ENCODE data around the gene GRIN2C. TPM values are rescaled to one million over a fixed set of nuclear protein-coding genes. Genes with fewer than 3 reads are reported as not detected.
"Not testable (repeated sequence)": the region's sequence is repeated elsewhere in the genome, so short reads cannot be mapped to it uniquely, and the experiment has no call there.

The GRIN2C gene
- total RNA-seq, 6 experiments from 2014 or later: 0.05 to 0.07 TPM; not detected in 4

DNA sequence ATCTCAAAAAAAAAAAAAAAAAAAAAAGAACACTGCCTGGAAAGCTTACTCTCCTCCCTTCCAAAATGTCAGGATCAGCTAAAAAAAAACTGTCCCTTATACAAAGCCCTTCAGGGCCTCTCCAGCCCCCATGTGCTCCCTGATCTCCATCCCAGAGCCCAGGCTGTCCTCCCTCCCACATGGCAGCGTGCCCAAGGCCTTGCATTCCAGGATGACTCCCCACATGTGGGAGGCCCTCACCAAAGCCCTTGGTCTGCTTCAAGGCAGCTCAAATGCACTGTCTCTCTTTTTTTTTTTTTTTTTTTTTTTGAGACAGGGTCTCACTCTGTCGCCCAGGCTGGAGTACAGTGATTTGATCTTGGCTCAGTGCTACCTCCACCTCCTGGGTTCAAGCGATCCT lies 10.8 kb upstream of the GRIN2C start:
- Mint-ChIP-seq H3K4me3 (peak overlapping the region; percentile 98), H3K27ac (peak overlapping the region; percentile 36; the same call in 1 of the 2 replicates), H3K36me3 (ENCODE audit: low read depth) (peaks cover 11% of the 10 kb centered on the region; the same call in 1 of the 2 replicates), H3K4me1 (ENCODE audit: low read depth) (peaks cover 38% of the 10 kb centered on the region), H3K27me3 (ENCODE audit: insufficient read depth) (peaks cover 2% of the 10 kb centered on the region; the same call in 1 of the 2 replicates), H3K9me3 (no peaks in the 10 kb centered on the region)
- peak; percentile 52 for DNase-seq
- TF ChIP-seq CTCF (IDR thresholded peaks at IDR 0.05): no peak

DNA sequence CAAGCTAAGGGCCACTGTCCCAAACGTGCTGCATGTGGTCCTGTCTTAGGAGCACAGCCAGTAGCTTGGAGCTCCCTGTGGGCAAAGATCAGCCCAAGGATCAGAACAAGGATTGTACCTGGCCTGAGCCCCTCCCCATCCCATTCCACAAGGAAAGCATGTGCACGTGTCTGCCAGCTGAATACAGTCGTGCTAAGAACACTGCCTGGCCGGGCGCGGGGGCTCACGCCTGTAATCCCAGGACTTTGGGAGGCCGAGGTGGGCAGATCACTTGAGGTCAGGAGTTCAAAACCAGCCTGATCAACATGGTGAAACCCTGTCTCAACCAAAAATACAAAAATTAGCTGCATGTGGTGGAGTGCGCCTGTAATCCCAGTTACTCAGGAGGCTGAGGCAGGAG lies 10.3 kb upstream of the GRIN2C start:
- H3K9me3 Mint-ChIP-seq; DNase-seq; H3K4me3 Mint-ChIP-seq; H3K27me3 Mint-ChIP-seq (ENCODE audit: insufficient read depth); H3K27ac Mint-ChIP-seq: not testable (repeated sequence)
- Mint-ChIP-seq H3K36me3 (ENCODE audit: low read depth) (peaks cover 13% of the 10 kb centered on the region), H3K4me1 (ENCODE audit: low read depth) (peaks cover 42% of the 10 kb centered on the region)

DNA sequence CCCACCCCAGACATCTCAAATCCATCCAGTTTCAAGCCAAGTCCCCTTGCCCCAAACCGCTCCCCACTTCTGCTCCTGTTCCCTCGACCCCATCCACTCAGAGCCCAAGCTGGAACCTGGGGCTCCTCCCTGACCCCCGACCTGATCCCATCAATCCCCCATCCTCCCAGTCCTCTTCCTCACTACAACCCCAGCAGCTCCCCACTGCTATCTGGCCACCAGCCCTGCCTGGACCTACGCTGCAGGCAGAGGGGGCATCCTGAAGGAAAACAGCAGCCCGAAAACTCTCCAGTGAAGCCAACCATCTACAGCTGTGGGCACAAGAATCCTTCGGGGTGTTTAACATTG lies 9.2 kb upstream of the GRIN2C start:
- Mint-ChIP-seq H3K27me3 (ENCODE audit: insufficient read depth) (peaks cover 2% of the 10 kb centered on the region; the same call in 1 of the 2 replicates), H3K36me3 (ENCODE audit: low read depth) (peaks cover 18% of the 10 kb centered on the region), H3K27ac (no peak overlapping the region), H3K4me1 (ENCODE audit: low read depth) (peaks cover 44% of the 10 kb centered on the region), H3K4me3 (no peak overlapping the region), H3K9me3 (no peaks in the 10 kb centered on the region)
- no peak for DNase-seq
- no peak for TF ChIP-seq CTCF (IDR thresholded peaks at IDR 0.05)

DNA sequence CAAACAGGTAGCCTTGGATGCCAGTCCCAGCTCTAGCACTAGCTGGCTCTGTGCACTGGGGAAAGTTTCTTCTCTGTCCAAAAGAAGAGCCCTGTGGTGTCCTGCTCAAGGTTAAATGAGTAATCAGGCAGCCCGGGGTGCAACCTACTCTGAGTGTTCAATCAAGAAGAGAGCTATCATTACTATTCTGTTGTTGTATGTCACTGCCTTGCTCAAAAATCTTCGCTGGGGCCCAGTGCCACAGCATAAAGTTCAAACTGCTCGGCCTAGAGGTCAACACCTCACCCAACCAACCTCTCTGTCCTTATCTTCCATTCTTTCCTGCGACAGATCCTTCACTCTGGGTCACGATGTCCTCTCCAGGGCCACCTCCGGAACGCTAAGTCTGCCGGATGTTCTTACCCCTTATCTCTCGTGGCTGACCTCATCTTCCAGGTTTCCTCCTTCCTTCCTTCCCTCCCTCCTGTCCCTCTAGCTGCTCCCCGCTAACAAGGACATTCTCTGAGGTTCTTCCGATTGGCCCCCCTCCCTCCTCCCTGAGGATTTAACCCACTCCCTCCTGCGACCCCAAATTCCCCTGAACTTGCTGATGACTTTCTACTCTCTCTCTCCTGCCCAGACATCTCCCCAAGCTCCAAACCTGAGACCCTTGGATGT lies 8.7 kb upstream of the GRIN2C start:
- DNase-seq: no peak
- H3K27ac Mint-ChIP-seq: no peak overlapping the region
- no peak overlapping the region for H3K4me3 Mint-ChIP-seq
- H3K4me1 Mint-ChIP-seq (ENCODE audit: low read depth): peaks cover 43% of the 10 kb centered on the region
- H3K9me3 Mint-ChIP-seq: no peaks in the 10 kb centered on the region
- TF ChIP-seq CTCF (IDR thresholded peaks at IDR 0.05): no peak
- peaks cover 2% of the 10 kb centered on the region; the same call in 1 of the 2 replicates for H3K27me3 Mint-ChIP-seq (ENCODE audit: insufficient read depth)
- H3K36me3 Mint-ChIP-seq (ENCODE audit: low read depth): peaks cover 23% of the 10 kb centered on the region

DNA sequence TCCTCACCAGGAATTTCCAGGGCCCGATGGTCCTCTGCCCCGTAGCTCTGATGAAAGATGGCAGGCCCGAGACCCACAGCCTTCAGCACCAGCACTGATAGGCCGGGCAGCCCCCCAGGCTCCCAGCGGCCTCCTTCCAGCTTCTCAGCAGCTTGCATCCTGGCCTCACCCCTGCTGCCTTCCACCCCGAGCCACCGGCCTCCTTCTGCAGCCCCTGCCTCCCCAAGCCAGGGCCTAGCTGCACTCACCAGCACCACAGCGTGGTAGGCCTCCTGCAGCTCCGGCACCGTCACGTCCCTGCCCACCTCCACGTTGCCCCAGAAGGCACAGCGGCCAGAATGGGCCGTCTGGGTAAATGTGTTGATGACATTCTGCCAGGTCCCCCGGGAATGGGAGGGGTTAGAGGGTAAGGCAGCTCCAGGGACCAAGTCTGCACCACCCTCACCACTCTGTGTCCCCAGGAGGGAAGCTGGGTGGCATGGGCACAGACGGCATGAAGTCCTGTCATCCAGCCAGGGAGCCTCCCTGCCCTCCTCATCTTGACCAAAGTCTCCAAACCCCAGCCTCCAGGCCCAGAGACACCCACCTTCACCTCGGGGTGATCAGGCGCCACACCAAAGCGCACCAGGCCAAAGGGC lies 6.6 kb upstream of the GRIN2C start:
- Mint-ChIP-seq H3K27me3 (ENCODE audit: insufficient read depth) (peaks cover 7% of the 10 kb centered on the region), H3K4me1 (ENCODE audit: low read depth) (peaks cover 31% of the 10 kb centered on the region), H3K4me3 (no peak overlapping the region), H3K36me3 (ENCODE audit: low read depth) (peaks cover 18% of the 10 kb centered on the region), H3K9me3 (no peaks in the 10 kb centered on the region), H3K27ac (no peak overlapping the region)
- no peak for TF ChIP-seq CTCF (IDR thresholded peaks at IDR 0.05)
- no peak for DNase-seq

DNA sequence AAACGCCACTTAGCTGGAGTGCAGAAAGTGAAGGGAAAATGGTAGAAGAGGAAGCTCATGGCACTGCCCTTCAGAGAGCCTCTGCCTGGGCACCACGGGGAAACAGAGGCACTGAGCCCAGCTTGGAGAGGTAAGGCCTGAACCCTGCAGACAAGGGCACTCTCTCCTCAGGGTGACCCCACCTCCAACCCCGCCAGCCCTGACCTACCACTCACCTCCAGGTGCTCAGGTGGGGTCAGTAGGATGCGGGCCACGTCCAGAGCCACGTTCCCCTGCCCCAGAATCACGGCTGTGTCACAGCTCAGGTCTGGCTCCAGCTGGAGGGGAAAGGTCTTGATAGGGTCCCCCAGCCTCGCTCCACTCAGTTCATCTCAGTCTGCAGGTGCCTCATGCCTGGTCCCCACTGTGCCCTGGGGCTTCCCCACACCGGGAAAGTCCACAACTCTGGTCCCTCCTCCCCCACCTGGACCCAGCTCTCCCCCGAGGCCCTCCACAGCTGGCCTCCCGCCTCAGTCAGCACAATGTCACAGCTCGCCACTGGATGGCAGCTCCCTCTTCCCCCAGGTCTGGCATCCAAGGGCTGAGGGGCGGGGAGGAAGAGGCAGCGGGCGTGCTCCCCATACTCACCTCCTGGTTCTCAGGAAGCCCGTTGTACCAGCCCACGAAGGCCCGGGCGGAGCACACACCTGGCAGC lies 6.0 kb upstream of the GRIN2C start:
- no peak for TF ChIP-seq CTCF (IDR thresholded peaks at IDR 0.05)
- Mint-ChIP-seq H3K4me3 (no peak overlapping the region), H3K9me3 (no peaks in the 10 kb centered on the region), H3K27ac (no peak overlapping the region), H3K4me1 (ENCODE audit: low read depth) (peaks cover 24% of the 10 kb centered on the region), H3K27me3 (ENCODE audit: insufficient read depth) (peaks cover 12% of the 10 kb centered on the region), H3K36me3 (ENCODE audit: low read depth) (peaks cover 14% of the 10 kb centered on the region)
- DNase-seq: no peak

All from HFFc6 (cell line).